ENCODE results near the gene EFCC1.
"Not testable (repeated sequence)": the region's sequence is repeated elsewhere in the genome, so short reads cannot be mapped to it uniquely, and the experiment has no call there.

The EFCC1 gene

DNA sequence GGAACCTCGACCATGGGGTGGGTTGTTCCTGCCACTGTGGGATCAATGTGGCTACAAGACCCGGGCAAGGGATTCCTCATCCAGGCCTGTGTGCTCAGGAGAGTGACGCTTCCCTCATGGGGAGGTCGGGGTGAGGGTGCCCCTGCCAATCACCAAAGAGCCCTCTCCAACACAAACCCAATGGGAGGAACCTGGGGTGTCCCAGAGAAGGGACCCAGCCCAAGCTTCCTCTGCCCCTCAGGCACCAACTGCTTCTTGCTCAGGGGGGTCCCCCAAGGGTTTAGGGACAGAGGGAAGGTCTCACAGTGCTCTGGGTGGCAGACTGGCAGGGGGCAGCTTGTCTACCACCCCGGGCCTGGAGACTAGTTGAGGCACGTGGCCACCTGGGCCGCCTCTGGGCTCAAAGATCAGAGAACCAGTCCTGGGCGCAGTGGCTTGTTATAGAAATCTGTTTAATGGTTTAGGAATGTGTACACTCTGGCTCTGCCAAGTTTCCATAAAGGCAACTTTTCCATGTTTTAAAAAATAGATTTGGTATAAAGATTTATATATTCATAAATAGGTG lies 86.1 kb downstream of the EFCC1 start:
- no peak for DNase-seq

DNA sequence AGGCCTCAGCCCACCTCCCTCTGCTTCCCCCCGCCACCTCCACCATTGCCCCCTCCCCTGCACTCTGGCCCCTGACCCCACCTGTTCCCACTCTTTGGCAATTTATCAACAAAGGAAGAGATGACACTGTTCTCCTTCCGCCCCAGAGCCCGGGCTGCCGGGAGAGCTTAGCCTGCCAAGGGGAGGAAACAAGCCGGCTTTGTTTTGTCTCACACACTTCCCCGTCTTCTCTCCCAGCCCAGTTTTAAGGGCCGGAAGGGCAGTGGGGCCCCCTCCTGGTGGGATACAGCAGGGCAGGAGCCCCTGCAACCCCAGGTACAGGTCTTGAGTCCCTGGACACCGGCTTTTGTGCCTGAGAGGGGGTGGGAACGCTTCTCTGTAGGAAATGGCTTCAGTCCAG lies 86.8 kb downstream of the EFCC1 start:
- DNase-seq: peak; percentile 62

DNA sequence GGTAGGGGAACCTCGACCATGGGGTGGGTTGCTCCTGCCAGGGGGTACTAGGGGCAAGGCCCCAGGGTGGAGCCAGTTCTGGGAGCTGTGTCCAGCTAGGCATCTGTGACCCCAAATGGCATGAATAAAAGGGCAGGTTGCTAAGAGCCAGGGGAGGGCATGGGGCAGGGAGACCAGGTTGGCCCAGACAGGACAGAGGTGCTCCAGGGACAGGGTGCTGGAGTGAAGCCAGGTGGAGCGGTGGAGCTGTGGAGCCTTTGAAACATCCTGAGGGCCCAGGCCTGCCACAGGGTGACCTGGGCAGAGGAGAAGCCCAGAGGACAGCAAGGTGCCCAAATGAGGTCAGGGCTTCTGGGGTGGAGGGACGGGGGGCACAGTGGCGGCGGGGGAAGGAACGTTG lies 87.2 kb downstream of the EFCC1 start:
- not testable (repeated sequence) for DNase-seq

Measured in DMS153 (cell line).